Astrocyte (in vitro differentiated cells and primary cell): ENCODE results near the gene HTRA2. TPM values are rescaled to one million over a fixed set of nuclear protein-coding genes. Genes with fewer than 3 reads are reported as not detected.

Source experiments
- DNase-seq: peaks from one replicate; pipeline ENCODE4 v3.0.0-alpha.2; 2010; ENCODE audit warnings: low read depth
- FAIRE-seq: peaks from 2 replicates; lab custom pipeline; 2011; peaks lifted over from hg19 to GRCh38; lab: Jason Lieb, UNC
- H2AFZ ChIP-seq: 2 replicates; pipeline ENCODE4 v1.6.0; 2012; ENCODE audit warnings: low read depth, low read length, inconsistent platforms
- H3K27ac ChIP-seq: 2 replicates; pipeline ENCODE4 v1.5.1; 2011; ENCODE audit warnings: low read depth, low read length, inconsistent platforms
- H3K27me3 ChIP-seq: 2 replicates; pipeline ENCODE4 v1.6.0; 2011; ENCODE audit warnings: low read length, inconsistent platforms; ENCODE audit not compliant: insufficient read depth
- H3K36me3 ChIP-seq: 2 replicates; pipeline ENCODE4 v1.5.1; 2011; ENCODE audit warnings: low read length, inconsistent platforms; ENCODE audit not compliant: insufficient read depth
- H3K4me1 ChIP-seq: 2 replicates; pipeline ENCODE4 v1.5.1; 2011; ENCODE audit warnings: low read length, inconsistent platforms; ENCODE audit not compliant: insufficient read depth
- H3K4me2 ChIP-seq: 2 replicates; pipeline ENCODE4 v1.6.0; 2012; ENCODE audit warnings: low read length, inconsistent platforms
- H3K4me3 ChIP-seq: 2 replicates; pipeline ENCODE4 v1.5.1; 2011; ENCODE audit warnings: low read depth, mild to moderate bottlenecking, low read length, inconsistent platforms; ENCODE audit not compliant: insufficient read depth
- H3K79me2 ChIP-seq: 2 replicates; pipeline ENCODE4 v1.6.0; 2012; ENCODE audit warnings: mild to moderate bottlenecking, low read length, inconsistent platforms; ENCODE audit not compliant: insufficient read depth
- H3K9ac ChIP-seq: 2 replicates; pipeline ENCODE4 v1.6.0; 2012; ENCODE audit warnings: mild to moderate bottlenecking, low read length, inconsistent platforms
- H3K9me3 ChIP-seq: 2 replicates; pipeline ENCODE4 v1.5.1; 2012; ENCODE audit warnings: low read depth, mild to moderate bottlenecking, low read length, inconsistent platforms; ENCODE audit not compliant: insufficient read depth
- H4K20me1 ChIP-seq: 2 replicates; pipeline ENCODE4 v1.6.0; 2012; ENCODE audit warnings: low read length, inconsistent platforms; ENCODE audit not compliant: insufficient read depth
- H3K27ac Mint-ChIP-seq: one replicate; pipeline ENCODE4 v1.8.0; 2021; ENCODE audit warnings: mild to moderate bottlenecking, mixed read lengths; ENCODE audit not compliant: unreplicated experiment
- H3K27me3 Mint-ChIP-seq: one replicate; pipeline ENCODE4 v1.8.0; 2021; ENCODE audit warnings: low read depth, mixed read lengths; ENCODE audit not compliant: unreplicated experiment
- H3K36me3 Mint-ChIP-seq: one replicate; pipeline ENCODE4 v1.8.0; 2021; ENCODE audit warnings: low read depth, mixed read lengths; ENCODE audit not compliant: unreplicated experiment
- H3K4me1 Mint-ChIP-seq: one replicate; pipeline ENCODE4 v1.8.0; 2021; ENCODE audit warnings: low read depth, mixed read lengths; ENCODE audit not compliant: unreplicated experiment
- H3K4me3 Mint-ChIP-seq: one replicate; pipeline ENCODE4 v1.8.0; 2021; ENCODE audit warnings: mild to moderate bottlenecking, moderate library complexity, mixed read lengths; ENCODE audit not compliant: unreplicated experiment
- H3K9me3 Mint-ChIP-seq: one replicate; pipeline ENCODE4 v1.8.0; 2021; ENCODE audit warnings: mild to moderate bottlenecking, mixed read lengths; ENCODE audit not compliant: unreplicated experiment
- EZH2 ChIP-seq: IDR thresholded peaks from 2 replicates; pipeline ENCODE4 v1.6.1; 2012; ENCODE audit warnings: mild to moderate bottlenecking, low read length, inconsistent platforms; ENCODE audit not compliant: insufficient read depth
- total RNA-seq: library from RNA; stranded (reverse); gene quantifications from 2 replicates; pipeline ENCODE4 v1.2.1, GENCODE V29; 2021
- TF ChIP-seq, protein P1 (sequence below): IDR thresholded peaks from 2 replicates; pipeline ENCODE4 v1.5.1; 2011; ENCODE audit warnings: low read depth, mild to moderate bottlenecking, inconsistent platforms, low read length, moderate library complexity; ENCODE audit not compliant: insufficient read depth

The HTRA2 gene
- total RNA-seq, 1 donor from 2014 or later: 24.4 TPM

DNA sequence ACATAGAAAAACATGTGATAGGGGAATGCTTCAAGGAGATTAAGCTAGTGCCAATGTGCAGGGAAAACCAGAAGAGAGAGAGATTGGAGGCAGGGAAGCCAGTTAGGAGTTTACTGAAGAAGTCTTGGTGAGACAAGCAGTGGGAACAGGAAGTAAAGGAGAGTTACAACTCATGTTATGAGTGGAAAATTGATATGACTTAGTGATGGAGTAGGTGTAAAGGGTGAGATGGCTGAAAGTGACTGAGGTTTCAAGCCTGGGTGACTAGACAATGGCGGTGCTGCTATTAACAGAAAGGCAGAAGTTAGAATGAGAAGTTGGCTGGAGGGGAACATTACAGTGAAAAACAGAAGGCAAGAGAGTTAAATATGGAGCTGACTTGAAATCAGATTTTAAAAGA, 41.3 kb downstream of the HTRA2 start:
- H3K4me1 Mint-ChIP-seq: peaks cover 23% of the 10 kb centered on the region

DNA sequence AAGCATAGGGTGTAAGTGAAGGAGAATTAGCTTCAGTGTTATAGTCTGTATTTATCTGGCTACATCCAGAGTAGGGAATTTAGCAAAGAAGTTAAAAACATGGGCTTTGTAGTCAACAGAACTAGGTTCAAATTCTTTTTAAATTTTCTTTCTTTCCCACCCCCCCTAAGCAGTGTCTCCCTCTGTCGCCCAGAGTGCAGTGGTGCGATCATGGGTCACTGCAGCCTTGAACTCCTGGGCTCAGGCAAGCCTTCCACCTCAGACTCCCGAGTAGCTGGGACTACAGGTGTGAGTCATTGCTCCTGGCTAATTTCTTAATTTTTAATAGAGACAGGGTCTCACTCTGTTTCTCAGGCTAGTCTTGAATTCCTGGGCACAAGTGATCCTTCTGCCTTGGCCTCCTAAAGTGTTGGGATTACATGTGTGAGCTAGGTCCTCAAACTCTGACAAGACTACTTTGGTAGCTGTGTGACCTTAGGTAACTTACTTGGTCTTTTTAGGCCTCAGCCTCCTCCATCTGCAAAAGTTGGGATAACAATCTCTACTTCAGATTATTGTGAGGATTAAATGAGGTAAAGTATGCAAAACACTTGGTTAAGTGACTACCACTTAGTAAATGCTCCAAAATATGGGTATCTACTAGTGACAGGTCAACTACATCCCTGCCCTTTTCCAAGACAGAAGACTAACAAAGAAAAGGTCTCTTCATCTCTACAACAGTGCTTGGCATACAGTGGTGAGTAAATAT, 42.6 kb downstream of the HTRA2 start:
- Histone ChIP-seq H3K36me3 (no peaks in the 10 kb centered on the region), H3K9ac (no peak overlapping the region), H3K9me3 (no peaks in the 10 kb centered on the region), H3K79me2 (no peaks in the 10 kb centered on the region), H3K4me3 (no peak overlapping the region), H3K4me1 (peaks cover 30% of the 10 kb centered on the region), H3K4me2 (no peak overlapping the region), H3K27ac (no peak overlapping the region), H3K27me3 (no peaks in the 10 kb centered on the region), H2AFZ (no peak overlapping the region), H4K20me1 (no peaks in the 10 kb centered on the region)
- FAIRE-seq (no peak), DNase-seq (no peak)
- Mint-ChIP-seq H3K4me3 (no peak overlapping the region), H3K27ac (no peak overlapping the region), H3K36me3 (no peaks in the 10 kb centered on the region), H3K9me3 (no peaks in the 10 kb centered on the region), H3K27me3 (no peaks in the 10 kb centered on the region), H3K4me1 (peaks cover 20% of the 10 kb centered on the region)
- no peak for TF ChIP-seq EZH2
- TF ChIP-seq, protein P1, sequence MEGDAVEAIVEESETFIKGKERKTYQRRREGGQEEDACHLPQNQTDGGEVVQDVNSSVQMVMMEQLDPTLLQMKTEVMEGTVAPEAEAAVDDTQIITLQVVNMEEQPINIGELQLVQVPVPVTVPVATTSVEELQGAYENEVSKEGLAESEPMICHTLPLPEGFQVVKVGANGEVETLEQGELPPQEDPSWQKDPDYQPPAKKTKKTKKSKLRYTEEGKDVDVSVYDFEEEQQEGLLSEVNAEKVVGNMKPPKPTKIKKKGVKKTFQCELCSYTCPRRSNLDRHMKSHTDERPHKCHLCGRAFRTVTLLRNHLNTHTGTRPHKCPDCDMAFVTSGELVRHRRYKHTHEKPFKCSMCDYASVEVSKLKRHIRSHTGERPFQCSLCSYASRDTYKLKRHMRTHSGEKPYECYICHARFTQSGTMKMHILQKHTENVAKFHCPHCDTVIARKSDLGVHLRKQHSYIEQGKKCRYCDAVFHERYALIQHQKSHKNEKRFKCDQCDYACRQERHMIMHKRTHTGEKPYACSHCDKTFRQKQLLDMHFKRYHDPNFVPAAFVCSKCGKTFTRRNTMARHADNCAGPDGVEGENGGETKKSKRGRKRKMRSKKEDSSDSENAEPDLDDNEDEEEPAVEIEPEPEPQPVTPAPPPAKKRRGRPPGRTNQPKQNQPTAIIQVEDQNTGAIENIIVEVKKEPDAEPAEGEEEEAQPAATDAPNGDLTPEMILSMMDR: no peak

More for the DNA sequence above, 41.3 kb downstream of the HTRA2 start:
- TF ChIP-seq, protein P1: no peak
- no peak for TF ChIP-seq EZH2
- H3K4me3 ChIP-seq: no peak overlapping the region
- H3K27ac ChIP-seq: no peak overlapping the region
- no peak overlapping the region for H3K9ac ChIP-seq
- H3K27me3 ChIP-seq: no peaks in the 10 kb centered on the region
- Mint-ChIP-seq H3K27ac (no peak overlapping the region), H3K4me3 (no peak overlapping the region), H3K27me3 (no peaks in the 10 kb centered on the region), H3K9me3 (no peaks in the 10 kb centered on the region), H3K36me3 (no peaks in the 10 kb centered on the region)
- DNase-seq (no peak), FAIRE-seq (no peak)
- H3K79me2 ChIP-seq: no peaks in the 10 kb centered on the region
- H3K4me2 ChIP-seq: no peak overlapping the region
- H2AFZ ChIP-seq: no peak overlapping the region
- no peaks in the 10 kb centered on the region for H3K9me3 ChIP-seq
- H3K36me3 ChIP-seq: no peaks in the 10 kb centered on the region
- peaks cover 36% of the 10 kb centered on the region for H3K4me1 ChIP-seq
- H4K20me1 ChIP-seq: no peaks in the 10 kb centered on the region
